8988T (cell line): ENCODE results near the gene GBX1.

Source experiments
- DNase-seq: peaks from one replicate; pipeline ENCODE4 v3.0.0; 2011

Gene GBX1

GRCh38 chr7:151110941-151111645, 56.4 kb downstream of the GBX1 start:
- DNase-seq = peak; percentile 93

DNA sequence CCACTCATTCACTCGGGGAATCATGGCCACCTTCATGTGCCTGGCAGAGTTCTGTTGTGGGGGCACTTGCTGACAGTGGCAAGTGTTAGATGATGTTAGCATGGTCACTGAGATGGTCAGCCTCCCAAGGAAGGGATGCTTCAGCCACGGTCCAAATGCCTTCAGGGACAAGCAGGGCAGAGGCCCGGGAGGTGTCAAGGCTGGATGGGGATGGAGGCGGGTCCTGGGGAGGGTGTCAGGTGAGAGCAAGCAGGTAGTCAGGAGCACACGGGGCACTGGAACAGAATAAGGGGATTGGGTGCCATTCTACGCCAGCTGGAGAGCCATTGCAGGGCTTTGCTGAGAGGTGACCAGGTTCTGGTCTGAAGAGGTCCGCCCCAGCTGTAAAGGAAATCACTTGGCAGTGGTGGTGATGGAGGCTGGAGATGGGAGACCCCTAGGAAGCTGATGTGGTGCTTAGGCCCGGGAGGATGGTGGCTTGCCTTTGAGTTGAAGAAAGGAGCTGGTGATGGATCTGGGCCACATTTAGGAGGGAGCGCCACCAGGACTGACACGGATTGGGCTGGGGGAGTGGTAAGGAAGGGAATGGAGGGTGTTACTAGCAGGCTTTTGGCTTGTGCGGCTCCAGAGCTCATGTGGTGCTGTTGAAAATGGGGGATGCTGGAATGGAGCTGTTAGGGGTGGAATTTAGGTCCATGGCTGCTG, 57.1 kb downstream of the GBX1 start:
- no peak for DNase-seq

DNA sequence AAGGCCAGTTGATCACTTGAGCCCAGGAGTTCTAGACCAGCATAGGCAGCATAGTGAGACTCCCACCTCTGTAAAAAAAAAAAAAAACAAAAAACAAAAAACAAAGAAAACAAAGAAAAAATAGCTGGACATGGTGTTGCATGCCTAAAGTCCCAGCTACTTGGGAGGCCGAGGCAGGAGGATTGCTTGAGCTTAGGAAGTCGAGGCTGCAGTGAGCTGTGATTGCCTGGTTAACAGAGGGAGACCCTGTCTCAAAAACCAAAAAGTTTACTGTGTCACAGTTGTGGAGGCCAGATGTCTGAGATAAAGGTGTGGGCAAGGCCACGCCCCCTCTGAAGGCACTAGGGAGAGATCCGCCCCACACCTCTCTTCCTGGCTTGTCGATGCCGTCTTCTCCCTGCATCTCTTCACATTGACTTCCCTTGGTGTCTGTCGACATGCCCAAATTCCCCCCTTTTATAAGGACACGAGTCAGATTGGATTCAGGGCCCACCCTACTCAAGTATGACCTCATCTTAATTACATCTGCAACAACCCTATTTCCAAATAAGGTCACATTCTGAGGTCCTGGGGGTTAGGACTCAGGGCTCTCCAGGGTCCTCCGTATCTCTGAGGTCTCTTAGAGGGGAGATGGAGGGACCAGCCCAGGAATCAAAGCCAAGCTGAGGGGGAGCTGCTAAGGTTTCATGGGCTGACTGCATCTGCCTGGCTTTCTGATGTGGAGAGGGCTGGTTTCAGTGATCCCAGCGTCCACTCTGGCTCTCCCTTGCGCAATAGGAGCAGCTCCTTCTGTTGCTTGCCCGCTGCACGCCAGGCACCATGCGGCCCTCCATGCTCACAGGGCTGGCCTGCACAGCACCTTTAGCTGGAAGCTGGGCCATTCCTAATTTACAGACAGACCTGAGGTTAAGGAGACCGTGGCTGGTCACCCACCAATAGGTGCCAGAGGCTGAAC, 58.1 kb downstream of the GBX1 start:
- no peak for DNase-seq

GRCh38 chr7:151107882-151108281, 59.6 kb downstream of the GBX1 start:
- no peak for DNase-seq

GRCh38 chr7:151104411-151105235, 62.9 kb downstream of the GBX1 start:
- no peak for DNase-seq

GRCh38 chr7:151103973-151104372, 63.5 kb downstream of the GBX1 start:
- DNase-seq = no peak

DNA sequence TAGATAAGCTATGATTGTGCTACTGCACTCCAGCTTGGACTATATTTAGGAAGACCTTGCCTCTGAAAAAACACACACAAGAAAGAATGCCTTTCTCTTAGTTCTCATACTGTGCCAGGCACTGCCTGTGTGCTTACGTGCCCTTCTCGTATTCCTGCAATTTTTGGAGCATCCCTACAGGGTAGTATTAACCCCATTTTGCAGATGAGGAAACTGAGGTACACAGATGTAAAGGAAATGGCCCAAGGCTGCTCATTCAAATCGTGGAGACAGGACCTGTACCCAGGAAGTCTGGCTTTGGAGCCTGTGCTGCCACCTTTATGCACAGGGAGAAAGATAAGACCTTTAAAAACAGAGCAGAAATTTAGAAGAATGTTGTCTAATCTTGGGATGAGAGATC, 64.5 kb downstream of the GBX1 start:
- no peak for DNase-seq

- no peak for DNase-seq
Observed at GRCh38 chr7:151101621-151102396, 65.7 kb downstream of the GBX1 start.

DNA sequence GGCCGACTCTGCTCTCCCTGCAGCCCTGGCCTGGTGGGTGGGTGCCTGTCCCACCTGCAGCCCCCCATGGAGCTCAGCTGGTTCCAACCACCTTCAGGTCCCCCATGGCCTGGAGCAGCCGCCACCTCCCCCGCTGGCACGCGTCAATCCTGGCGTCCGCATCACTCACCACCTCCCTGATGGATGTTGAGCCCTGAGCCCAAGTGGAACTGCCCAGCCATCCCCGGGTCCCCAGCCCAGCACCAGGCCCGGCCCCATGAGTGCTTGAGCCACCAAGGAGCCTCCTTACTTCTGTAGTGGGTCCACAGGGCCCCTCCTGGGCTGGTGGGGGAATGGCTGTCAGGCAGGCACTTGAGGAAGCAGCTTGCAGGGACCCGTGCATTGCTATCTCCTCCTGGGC, 66.6 kb downstream of the GBX1 start:
- no peak for DNase-seq

DNA sequence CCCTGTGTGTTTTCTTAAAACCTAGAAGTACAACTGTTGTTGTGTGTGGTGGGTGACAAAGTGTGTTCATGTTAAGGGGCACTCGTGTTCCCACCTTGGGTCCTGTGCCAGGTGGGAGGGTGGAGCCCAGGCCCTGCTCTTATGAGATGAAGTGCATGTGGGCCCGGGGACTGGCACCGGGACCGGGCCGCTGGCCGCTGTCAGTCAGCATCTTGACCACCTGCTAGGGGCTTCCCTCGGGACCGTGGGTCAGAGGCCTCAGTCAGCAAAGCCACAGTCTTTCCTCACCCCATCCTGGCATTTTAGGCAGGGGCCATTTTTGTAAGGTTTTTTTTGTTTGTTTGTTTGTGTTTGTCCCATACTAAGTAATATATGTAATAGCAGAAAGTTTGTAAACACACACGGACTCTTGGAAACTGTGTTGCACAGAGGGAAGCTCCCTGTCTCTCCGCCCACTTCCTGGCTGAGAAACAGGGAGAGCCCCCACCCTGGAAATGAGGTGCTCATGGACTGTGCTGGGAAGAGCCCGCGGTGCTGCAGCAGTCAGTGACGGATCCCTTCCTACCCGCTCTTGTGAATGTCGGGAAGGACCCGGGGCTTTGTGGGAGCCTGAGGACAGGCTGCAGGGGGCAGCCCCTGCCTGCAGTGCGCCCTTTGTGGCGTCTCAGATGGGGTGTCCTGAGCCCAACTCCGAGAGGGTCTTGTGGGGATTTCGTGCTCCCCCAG, 67.8 kb downstream of the GBX1 start:
- DNase-seq = no peak
